CD4-positive, alpha-beta T cell treated with Interleukin-15 for 4 hours (primary cell): Measurements from ENCODE around the gene CCNA1.

Experiments used
- DNase-seq: peaks from one replicate; pipeline ENCODE4 v3.0.0-alpha.2; 2020; ENCODE audit warnings: low spot score

CCNA1 gene

DNA sequence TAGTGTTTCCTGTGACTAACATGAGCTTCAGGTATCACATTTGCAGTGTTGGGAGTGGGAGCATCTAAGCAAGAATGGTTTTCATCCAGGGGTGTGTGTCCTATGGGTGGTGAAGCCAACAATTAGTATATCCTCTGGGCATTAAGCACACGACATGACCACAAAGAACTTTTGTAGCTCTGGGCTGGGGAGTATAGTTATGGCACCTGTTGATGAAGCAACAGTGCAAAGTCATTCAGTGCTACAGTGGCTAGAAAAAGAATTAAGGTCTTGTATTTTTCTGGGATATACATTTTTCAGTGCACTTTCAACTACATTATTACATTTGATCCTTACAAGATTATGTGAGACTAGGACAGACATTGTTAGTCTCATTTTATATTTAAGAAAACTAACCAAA is 21.8 kb downstream of the CCNA1 start:
- DNase-seq, result no peak

DNA sequence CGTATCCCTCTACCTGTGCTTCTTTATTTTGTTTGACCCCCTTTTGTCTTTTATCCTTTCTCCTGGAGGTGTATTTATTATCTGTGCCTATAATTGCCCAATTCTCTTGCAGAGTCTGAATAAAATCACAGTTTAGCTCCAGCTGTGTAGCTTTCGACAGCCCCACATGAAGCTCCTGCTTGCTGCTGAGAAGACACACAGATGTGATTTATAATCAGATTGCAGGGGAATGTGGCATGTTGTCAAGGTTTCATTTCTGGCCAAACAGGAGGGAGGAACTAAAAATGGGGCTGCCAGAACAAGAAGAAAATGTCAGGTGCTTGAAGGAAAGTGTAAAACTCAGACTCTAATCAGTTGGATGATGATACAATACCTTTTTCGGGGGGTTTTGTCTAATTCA is 22.7 kb downstream of the CCNA1 start:
- DNase-seq, result no peak

GRCh38 chr13:36456577-36456976 is 24.3 kb downstream of the CCNA1 start:
- DNase-seq, result no peak

GRCh38 chr13:36461506-36461905 is 29.2 kb downstream of the CCNA1 start:
- no peak for DNase-seq

DNA sequence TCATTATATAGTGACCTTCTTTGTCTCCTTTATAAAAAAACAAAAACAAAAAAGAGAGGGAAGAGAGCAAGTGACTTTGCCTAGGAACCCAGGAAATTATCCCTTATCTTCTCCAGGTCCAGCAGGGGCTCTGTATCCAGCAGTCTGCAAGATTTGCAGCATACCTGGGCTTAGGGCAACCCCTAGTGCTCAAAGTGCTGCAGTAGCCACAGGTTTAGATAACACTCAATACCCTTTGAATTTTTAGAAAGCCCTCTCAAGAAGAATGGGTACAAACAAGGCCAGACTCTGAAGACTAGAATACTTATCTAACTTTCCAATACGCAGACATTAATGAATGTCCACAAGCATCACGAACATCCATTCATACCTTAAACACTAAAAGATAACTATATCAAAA is 43.2 kb downstream of the CCNA1 start:
- no peak for DNase-seq

GRCh38 chr13:36476661-36477060 is 44.4 kb downstream of the CCNA1 start:
- no peak for DNase-seq

DNA sequence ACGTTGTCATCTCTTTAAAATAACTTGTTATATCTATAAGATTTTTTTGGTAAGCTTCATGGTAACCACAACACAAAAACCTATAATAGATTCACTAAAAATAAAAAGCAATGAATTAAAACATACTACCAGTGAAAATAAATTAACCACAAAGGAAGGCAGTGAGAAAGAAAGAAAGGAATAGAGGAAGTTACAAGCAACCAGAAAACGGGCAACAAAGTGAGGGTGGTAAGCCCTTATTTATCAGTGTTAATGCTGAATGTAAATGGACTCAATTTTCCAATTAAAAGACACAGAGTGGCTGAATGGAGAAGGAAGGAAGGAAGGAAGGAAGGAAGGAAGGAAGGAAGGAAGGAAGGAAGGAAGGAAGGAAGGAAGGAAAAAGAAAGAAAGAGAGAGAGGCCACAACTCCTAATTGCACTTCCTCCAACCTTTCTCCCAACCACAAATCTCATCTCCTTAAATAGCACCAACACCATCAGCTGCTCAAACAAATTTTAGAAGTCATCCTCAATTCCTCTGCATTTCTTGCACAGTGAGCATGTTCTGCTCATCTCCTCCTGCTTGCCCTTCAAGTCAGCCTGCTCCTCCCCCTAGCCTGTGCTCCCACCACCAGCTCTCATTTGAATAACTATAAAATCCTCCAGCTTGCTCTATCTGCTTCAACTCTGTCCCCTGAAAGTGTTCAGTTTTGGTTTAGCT is 48.6 kb downstream of the CCNA1 start:
- no peak for DNase-seq

DNA sequence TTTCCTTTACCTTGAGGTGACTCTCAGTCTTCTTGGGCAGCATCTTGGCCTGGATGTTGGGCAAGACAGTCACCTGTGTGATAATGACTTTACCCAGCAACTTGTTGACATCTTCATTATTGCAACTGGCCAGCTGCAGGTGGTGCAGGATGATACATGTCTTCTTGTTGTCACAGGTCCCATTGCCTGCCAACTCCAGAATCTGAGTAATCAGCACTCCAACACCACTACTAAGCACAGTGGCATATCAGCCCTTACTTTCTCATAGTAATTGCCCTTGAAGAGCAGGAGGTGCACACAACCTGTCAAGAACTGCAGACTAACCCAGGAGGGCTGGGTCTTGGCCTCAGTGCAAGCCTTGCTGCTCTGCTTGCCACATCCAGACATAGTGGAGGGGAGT is 57.8 kb downstream of the CCNA1 start:
- DNase-seq, result no peak
